ENCODE measurements around the gene LTN1.

The LTN1 gene

GRCh38 chr21:28904961-28905435 lies 87.7 kb downstream of the LTN1 start:
- no peaks in the 10 kb centered on the region for H3K36me3 ChIP-seq (ENCODE audit: insufficient read depth, low read length)
- TF ChIP-seq, protein P1, sequence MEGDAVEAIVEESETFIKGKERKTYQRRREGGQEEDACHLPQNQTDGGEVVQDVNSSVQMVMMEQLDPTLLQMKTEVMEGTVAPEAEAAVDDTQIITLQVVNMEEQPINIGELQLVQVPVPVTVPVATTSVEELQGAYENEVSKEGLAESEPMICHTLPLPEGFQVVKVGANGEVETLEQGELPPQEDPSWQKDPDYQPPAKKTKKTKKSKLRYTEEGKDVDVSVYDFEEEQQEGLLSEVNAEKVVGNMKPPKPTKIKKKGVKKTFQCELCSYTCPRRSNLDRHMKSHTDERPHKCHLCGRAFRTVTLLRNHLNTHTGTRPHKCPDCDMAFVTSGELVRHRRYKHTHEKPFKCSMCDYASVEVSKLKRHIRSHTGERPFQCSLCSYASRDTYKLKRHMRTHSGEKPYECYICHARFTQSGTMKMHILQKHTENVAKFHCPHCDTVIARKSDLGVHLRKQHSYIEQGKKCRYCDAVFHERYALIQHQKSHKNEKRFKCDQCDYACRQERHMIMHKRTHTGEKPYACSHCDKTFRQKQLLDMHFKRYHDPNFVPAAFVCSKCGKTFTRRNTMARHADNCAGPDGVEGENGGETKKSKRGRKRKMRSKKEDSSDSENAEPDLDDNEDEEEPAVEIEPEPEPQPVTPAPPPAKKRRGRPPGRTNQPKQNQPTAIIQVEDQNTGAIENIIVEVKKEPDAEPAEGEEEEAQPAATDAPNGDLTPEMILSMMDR (conservative IDR thresholded peaks at IDR 0.05; ENCODE audit: low read length), result no peak
- no peak for TF ChIP-seq EZH2phosphoT487 (IDR thresholded peaks at IDR 0.05; ENCODE audit: borderline replicate concordance)
- H3K9me2 ChIP-seq (replicated peaks; ENCODE audit: low read depth, low read length), result no peaks in the 10 kb centered on the region

DNA sequence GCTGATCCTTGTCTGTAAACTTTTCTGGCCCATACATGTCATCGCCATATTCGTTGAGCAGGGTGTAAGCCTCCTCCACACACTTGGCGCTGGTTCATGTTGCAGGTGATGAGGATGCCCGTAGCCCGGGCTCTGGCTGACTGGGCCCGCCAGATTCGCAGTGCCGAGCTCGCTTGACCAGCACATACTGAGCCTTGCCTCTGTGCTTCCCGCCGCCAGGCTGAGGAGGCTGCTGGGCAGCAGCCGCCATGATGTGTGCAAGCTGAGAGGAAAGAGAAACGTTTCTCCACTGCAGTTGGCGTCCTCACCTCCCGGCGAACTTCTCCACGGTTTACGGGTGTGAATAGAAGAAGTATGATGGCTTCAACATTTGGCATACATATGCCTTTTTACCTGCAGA lies 89.2 kb downstream of the LTN1 start:
- H3K4me1 ChIP-seq (ENCODE audit: insufficient read depth, low read length, poor library complexity, severe bottlenecking), result no peaks in the 10 kb centered on the region
- H3K4me2 ChIP-seq (ENCODE audit: low read depth, low read length, poor library complexity, severe bottlenecking), result no peak overlapping the region
- H3K36me3 ChIP-seq (ENCODE audit: insufficient read depth, low read length), result no peaks in the 10 kb centered on the region
- H3K9me2 ChIP-seq (replicated peaks; ENCODE audit: low read depth, low read length), result no peaks in the 10 kb centered on the region
- no peak for TF ChIP-seq EZH2phosphoT487 (IDR thresholded peaks at IDR 0.05; ENCODE audit: borderline replicate concordance)
- TF ChIP-seq, protein P1 (conservative IDR thresholded peaks at IDR 0.05; ENCODE audit: low read length), result no peak
- no peaks in the 10 kb centered on the region for H3F3A ChIP-seq (ENCODE audit: low read depth)
- H3K27me3 ChIP-seq (ENCODE audit: insufficient read depth, low read length, poor library complexity, severe bottlenecking), result no peaks in the 10 kb centered on the region
- H3K4me3 ChIP-seq (ENCODE audit: low read length, poor library complexity, severe bottlenecking), result no peak overlapping the region
- H2AFZ ChIP-seq (ENCODE audit: low read length), result no peak overlapping the region
- no peaks in the 10 kb centered on the region for H4K20me1 ChIP-seq (ENCODE audit: insufficient read depth, low read length, poor library complexity, severe bottlenecking)
- H3K9me3 ChIP-seq (ENCODE audit: insufficient read depth, low read depth, low read length), result no peaks in the 10 kb centered on the region
- no peak overlapping the region for H3K9ac ChIP-seq (ENCODE audit: low read depth, low read length, poor library complexity, severe bottlenecking)
- no peaks in the 10 kb centered on the region for H3K79me2 ChIP-seq (ENCODE audit: insufficient read depth, low read length)

More at GRCh38 chr21:28904961-28905435, 87.7 kb downstream of the LTN1 start:
- H3K9me3 ChIP-seq (ENCODE audit: insufficient read depth, low read depth, low read length), result no peaks in the 10 kb centered on the region
- H3K4me2 ChIP-seq (ENCODE audit: low read depth, low read length, poor library complexity, severe bottlenecking), result no peak overlapping the region
- no peak overlapping the region for H3K4me3 ChIP-seq (ENCODE audit: low read length, poor library complexity, severe bottlenecking)
- no peak overlapping the region for H2AFZ ChIP-seq (ENCODE audit: low read length)
- H3K4me1 ChIP-seq (ENCODE audit: insufficient read depth, low read length, poor library complexity, severe bottlenecking), result no peaks in the 10 kb centered on the region
- no peaks in the 10 kb centered on the region for H3F3A ChIP-seq (ENCODE audit: low read depth)
- no peaks in the 10 kb centered on the region for H3K79me2 ChIP-seq (ENCODE audit: insufficient read depth, low read length)
- H3K27me3 ChIP-seq (ENCODE audit: insufficient read depth, low read length, poor library complexity, severe bottlenecking), result no peaks in the 10 kb centered on the region
- no peaks in the 10 kb centered on the region for H4K20me1 ChIP-seq (ENCODE audit: insufficient read depth, low read length, poor library complexity, severe bottlenecking)
- H3K9ac ChIP-seq (ENCODE audit: low read depth, low read length, poor library complexity, severe bottlenecking), result no peak overlapping the region

GRCh38 chr21:28900481-28900880 lies 92.2 kb downstream of the LTN1 start:
- Histone ChIP-seq H3K27me3 (ENCODE audit: insufficient read depth, low read length, poor library complexity, severe bottlenecking) (no peaks in the 10 kb centered on the region), H2AFZ (ENCODE audit: low read length) (no peak overlapping the region), H3K4me2 (ENCODE audit: low read depth, low read length, poor library complexity, severe bottlenecking) (no peak overlapping the region), H3K9me3 (ENCODE audit: insufficient read depth, low read depth, low read length) (no peaks in the 10 kb centered on the region), H3K36me3 (ENCODE audit: insufficient read depth, low read length) (no peaks in the 10 kb centered on the region), H3F3A (ENCODE audit: low read depth) (no peaks in the 10 kb centered on the region), H3K4me3 (ENCODE audit: low read length, poor library complexity, severe bottlenecking) (no peak overlapping the region), H3K9ac (ENCODE audit: low read depth, low read length, poor library complexity, severe bottlenecking) (no peak overlapping the region), H3K9me2 (replicated peaks; ENCODE audit: low read depth, low read length) (no peaks in the 10 kb centered on the region), H4K20me1 (ENCODE audit: insufficient read depth, low read length, poor library complexity, severe bottlenecking) (no peaks in the 10 kb centered on the region), H3K4me1 (ENCODE audit: insufficient read depth, low read length, poor library complexity, severe bottlenecking) (no peaks in the 10 kb centered on the region), H3K79me2 (ENCODE audit: insufficient read depth, low read length) (no peaks in the 10 kb centered on the region)
- TF ChIP-seq, protein P1 (conservative IDR thresholded peaks at IDR 0.05; ENCODE audit: low read length), result no peak
- TF ChIP-seq EZH2phosphoT487 (IDR thresholded peaks at IDR 0.05; ENCODE audit: borderline replicate concordance), result no peak

Data from Loucy (cell line).